Hematopoietic multipotent progenitor cell treated with erythropoietin and hydrocortisone succinate and interleukin-3 and kit ligand, for 15 days (in vitro differentiated cells): ENCODE results near the gene ACTBL2.

Experiments
- DNase-seq: peaks from one replicate; pipeline ENCODE4 v3.0.0-alpha.2; 2015; ENCODE audit warnings: low spot score

ACTBL2 gene

GRCh38 chr5:57448751-57449150, 33.9 kb downstream of the ACTBL2 start:
- DNase-seq = no peak

- DNase-seq = no peak
Measured at GRCh38 chr5:57448287-57448686, 34.3 kb downstream of the ACTBL2 start.

DNA sequence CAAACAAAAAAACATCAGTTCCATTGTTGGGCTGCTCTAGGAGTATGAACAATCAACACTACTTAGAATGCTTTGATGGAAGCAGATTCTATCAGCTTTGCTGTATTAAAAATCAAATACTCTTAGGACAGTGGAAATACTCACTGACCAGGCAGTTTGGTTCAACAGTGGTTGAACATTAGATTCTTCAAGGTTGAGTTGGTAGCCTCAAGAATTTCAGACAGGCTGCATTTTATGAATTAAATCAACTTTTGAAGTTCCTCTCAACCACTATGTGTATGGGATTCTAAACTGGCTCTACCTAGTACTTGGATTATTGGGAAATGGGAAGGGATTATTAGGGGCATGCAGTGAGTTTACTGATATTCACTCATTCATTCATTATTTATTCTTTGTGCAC, 35.0 kb downstream of the ACTBL2 start:
- no peak for DNase-seq

DNA sequence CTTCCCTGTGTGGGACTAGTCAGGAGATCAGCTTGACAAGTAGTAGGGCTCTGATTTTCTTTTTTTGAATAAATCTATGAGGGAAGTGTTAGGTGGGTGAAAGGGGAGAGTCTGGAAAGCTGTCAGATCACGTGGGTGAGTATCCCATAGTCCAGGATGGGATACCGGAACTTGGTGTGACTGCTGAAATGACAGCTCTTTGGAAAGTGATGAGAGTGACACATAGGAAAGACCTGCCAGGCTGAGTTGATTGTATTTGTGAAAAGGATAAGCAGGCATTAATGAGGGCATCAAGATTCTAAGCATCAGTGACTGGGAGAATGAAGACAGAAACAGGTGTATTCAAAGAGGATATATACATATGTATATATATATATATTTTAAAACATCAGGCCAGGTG, 35.6 kb downstream of the ACTBL2 start:
- DNase-seq = no peak

DNA sequence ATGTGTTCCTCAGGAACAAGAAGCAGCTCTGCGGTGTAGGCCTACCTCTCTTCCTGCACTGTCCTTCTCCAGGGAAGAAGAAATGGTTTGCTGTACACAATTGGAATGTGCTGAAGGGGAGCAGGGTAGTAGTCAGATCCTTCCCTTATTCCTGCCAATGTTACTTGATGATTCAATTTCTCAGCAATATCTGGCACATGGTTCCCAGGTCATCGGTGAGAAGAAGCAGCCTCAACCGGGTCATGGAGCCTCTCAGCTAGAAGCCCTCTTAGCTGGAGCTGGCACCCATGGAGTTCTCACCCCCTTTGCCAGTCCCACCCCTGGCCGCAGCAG, 36.9 kb downstream of the ACTBL2 start:
- no peak for DNase-seq

DNA sequence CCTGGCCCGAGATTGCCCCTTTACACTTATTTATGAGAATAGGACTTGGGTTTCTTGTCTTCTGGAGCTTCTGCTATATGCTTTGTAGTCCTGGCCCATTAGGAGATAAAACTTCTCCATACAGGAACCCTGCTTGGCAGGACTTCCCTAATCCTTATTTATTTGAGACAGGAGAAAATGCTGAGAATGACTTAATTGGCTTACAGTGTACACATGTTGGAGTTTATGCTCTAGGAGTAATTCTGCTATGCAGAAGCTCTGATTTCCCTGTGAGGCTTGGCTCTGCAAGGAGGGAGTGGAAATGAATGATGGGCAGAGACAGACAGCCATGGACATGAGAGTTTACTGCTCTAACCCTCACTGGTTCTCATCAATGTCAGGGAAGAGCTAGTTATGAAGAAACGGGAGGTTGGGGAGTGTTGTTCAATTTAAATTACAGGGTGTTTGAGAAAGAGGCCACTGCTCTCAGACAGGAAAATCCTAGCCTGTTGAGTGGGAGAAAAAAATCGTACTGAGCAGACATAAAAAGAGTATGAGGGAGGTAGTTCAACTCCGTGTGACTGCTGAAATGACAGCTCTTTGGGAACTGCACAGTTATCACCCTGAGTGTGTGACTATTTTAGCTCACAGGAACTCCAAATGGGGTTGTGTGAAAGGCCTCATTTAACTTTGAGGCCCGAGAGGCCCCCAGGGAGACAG, 37.5 kb downstream of the ACTBL2 start:
- DNase-seq = no peak

GRCh38 chr5:57442080-57442839, 40.4 kb downstream of the ACTBL2 start:
- no peak for DNase-seq

DNA sequence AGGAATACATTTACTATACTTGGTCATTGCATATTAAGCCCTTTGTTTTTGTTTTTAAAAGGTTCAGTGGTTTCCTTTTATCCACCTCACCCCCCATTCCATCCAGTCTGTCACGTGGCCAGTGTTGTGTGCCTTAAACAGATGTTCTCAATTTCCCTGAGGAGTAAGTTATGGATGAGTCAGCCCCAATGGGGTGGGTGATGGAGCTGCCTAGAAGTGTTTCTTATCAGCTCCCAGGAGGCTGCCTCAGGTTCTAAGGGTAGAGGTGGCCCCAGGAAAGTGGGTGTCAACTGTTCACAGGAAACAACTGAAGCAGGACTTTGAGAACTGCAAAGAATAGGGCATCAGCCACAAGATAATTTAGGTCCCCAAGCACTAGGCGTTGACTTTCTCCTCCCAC, 41.1 kb downstream of the ACTBL2 start:
- DNase-seq = no peak

DNA sequence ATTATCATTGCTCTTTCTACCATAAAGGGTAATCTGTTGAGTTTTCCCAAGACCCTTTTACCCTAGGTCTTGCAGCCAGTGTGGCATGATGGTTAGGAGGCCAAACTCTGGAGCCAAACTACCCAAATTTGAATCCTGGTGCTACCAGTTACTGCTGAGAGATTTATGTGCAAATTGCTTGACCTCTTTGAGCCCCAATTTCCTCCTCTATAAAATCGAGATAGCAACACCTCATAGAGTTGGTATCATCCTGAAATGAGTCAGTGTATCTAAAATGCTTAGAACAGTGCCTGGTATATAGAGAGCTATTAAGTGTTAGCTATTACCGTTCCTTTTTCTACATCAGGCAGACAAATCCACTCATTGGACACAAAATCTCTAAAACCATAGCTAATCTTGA, 43.0 kb downstream of the ACTBL2 start:
- no peak for DNase-seq

DNA sequence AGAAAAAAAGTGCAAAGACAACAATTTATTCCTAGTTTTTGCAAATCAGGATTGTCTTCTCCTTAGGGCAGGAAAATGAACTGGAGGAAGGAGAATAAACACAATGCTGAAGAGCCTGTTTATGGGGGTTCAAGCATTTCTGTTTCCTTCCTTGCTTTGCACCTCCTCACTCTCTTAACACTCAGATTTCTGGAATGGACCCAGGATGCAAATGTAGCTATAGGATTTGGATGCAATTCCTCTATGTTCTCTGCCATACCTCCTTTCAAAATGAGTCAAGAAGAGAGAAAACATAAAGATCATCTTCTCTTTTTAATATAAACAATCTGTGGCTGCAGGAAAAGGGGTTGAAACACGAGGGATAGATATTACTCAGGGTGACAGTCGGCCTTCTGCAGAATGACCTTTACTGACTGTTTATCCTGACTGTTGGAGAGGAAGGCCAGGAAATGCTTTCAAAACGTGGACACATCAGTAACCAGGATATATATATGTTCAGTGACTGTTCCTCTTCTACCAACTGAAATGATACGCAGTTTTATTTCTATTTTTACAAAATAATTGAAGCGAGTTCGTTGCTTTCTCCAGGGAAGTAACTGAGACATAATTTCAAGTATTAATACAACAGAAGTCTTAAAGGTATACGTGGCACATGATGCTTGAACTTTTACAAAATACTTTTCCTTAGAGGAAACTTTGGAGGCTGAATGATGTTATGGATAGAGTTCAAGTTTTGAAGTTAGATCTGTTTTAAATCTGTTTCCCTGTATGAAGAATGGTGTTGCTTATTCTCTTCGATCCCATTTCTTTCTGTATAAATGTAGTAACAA, 44.4 kb downstream of the ACTBL2 start:
- DNase-seq = no peak

GRCh38 chr5:57436586-57436985, 46.0 kb downstream of the ACTBL2 start:
- DNase-seq = no peak

- DNase-seq = no peak
Measured at GRCh38 chr5:57435701-57436134, 46.9 kb downstream of the ACTBL2 start.

- no peak for DNase-seq
Measured at GRCh38 chr5:57434683-57435082, 47.9 kb downstream of the ACTBL2 start.

- no peak for DNase-seq
Measured at GRCh38 chr5:57434227-57434640, 48.4 kb downstream of the ACTBL2 start.

DNA sequence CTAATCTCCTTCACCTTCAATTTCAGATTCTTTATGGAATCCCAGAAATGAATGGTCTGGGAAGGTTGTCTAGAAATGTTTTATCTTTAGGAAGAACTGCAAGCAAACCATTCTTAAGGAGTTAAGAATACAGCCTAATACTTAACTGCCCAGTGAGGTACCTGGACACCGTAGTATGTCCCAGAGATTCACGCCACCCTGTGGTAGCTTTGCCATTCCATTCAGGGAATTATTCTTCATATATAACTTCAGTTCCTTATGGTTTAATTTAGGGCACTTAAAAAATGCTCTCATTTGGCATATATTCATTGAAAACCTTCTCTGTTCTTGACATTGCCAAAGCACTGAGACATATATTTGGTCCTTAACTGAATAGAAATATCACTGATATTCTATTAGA, 49.7 kb downstream of the ACTBL2 start:
- DNase-seq = no peak

GRCh38 chr5:57431759-57432158, 50.9 kb downstream of the ACTBL2 start:
- DNase-seq = no peak
